Lower leg skin (tissue), 4 donors: ENCODE results near the gene SDK1. TPM values are rescaled to one million over a fixed set of nuclear protein-coding genes. Genes with fewer than 3 reads are reported as not detected.
A peak's percentile ranks its signal among the peaks of the same experiment; 100 is the strongest.

Experiments
- DNase-seq, 2 donors: peaks; one replicate each; pipeline ENCODE4 v3.0.0-alpha.2; 2019; ENCODE audit warnings: low spot score in 2 of 2
- H3K4me3 ChIP-seq: fragments of 200-600 bp; sonication (generic); 2 replicates; pipeline ENCODE4 v1.5.1; 2017; ENCODE audit warnings: mild to moderate bottlenecking, low read depth; ENCODE audit not compliant: poor library complexity, severe bottlenecking
- CTCF ChIP-seq, 3 donors: fragments of 450-650 bp; IDR thresholded peaks; one replicate each; pipeline ENCODE4 v1.5.1; 2016; ENCODE audit warnings: antibody characterized with exemption in 3 of 3, mild to moderate bottlenecking in 3 of 3, moderate library complexity in 2 of 3
- POLR2A ChIP-seq, 2 donors: fragments of 450-650 bp; IDR thresholded peaks; one replicate each; pipeline ENCODE4 v1.6.1; 2016 to 2017; ENCODE audit warnings: antibody characterized with exemption in 2 of 2, mild to moderate bottlenecking in 1 of 2, moderate library complexity in 1 of 2
- WGBS, 2 donors: methylation state at CpG; one replicate each; pipeline ENCODE4 v1.1.5; 2018; 5-methylcytosine and 5-hydroxymethylcytosine counted together
- intact Hi-C: fragments of 100-400 bp; cut with DNase I; formaldehyde crosslinking; loops from one replicate; pipeline ENCODE4 v1.15.0; 2023; ENCODE audit warnings: low total_unique reads
- total RNA-seq, 4 donors: library from RNA; depleted of rRNA; stranded (reverse); fragments of >200 nt; gene quantifications; one replicate each; pipeline ENCODE4 v1.1.0, GENCODE V29; 2016

SDK1 gene
- total RNA-seq, 4 donors from 2014 or later, result 1.9 to 7.2 (median 5.1) TPM

- WGBS, 2 donors, result 78 to 83% methylated on average over 10 of the region's 10 CpGs
- intact Hi-C loops, result no loop called here
- no peak for TF ChIP-seq POLR2A (IDR thresholded peaks at IDR 0.05)
- TF ChIP-seq CTCF (IDR thresholded peaks at IDR 0.05), result no peak
- peak in 1 of 2 donors; percentile 46 for DNase-seq
- H3K4me3 ChIP-seq, result no peak overlapping the region
Measured at GRCh38 chr7:4240042-4240441, 939.0 kb downstream of the SDK1 start.

DNA sequence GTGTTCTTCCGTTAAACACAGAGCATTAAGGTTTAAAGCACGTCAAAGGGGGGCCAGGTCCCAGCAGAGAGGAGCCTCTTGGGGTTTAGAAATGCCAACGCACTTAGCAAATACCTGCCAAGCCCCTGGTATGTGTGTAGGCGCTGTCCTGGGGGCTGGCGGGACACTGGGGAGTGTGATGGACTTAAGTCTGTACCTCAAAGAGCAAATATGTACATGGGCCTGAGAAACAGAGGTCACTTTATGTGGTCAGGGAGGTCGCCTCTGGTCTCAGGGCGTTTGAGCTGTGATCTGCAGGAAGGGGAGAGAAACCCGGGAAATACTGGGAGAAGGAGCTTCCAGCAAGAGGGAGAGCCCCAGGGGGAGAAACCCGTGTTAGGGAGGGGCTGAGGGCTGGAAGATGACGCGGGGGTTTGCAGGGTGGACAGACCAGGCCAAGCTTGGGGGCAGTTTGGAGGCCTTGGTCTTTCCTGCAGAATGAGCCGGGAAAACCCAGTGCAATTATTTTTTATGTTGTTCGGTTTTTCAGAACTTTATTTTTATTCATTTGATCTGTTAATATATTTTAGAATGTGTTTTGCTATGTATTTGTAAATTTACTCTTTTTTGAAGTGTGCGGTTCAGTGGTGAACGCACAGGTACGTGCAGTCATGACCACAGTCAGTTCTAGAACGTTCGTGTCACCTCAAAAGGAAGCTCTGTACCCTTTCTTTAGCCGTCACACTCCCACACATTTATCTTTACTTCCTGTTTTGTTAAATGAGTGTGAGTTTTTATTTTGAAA is 939.7 kb downstream of the SDK1 start:
- intact Hi-C loops, result no loop called here
- TF ChIP-seq POLR2A (IDR thresholded peaks at IDR 0.05) (no peak), CTCF (IDR thresholded peaks at IDR 0.05) (no peak)
- H3K4me3 ChIP-seq, result no peak overlapping the region
- 68 to 78% methylated on average over 19 of the region's 19 CpGs for WGBS, 2 donors
- peak in 1 of 2 donors; percentile 66 for DNase-seq

GRCh38 chr7:4241304-4241612 is 940.2 kb downstream of the SDK1 start:
- no peak overlapping the region for H3K4me3 ChIP-seq
- intact Hi-C loops, result no loop called here
- peak in 1 of 2 donors; percentile 31 for DNase-seq
- TF ChIP-seq CTCF (IDR thresholded peaks at IDR 0.05) (no peak), POLR2A (IDR thresholded peaks at IDR 0.05) (no peak)
- 89 to 94% methylated on average over 6 of the region's 6 CpGs for WGBS, 2 donors

GRCh38 chr7:4241791-4242190 is 940.7 kb downstream of the SDK1 start:
- intact Hi-C loops, result no loop called here
- TF ChIP-seq CTCF (IDR thresholded peaks at IDR 0.05) (no peak), POLR2A (IDR thresholded peaks at IDR 0.05) (no peak)
- DNase-seq, result peak in 1 of 2 donors; percentile 76
- WGBS, 2 donors, result 94% methylated on average over 12 of the region's 12 CpGs
- H3K4me3 ChIP-seq, result no peak overlapping the region

DNA sequence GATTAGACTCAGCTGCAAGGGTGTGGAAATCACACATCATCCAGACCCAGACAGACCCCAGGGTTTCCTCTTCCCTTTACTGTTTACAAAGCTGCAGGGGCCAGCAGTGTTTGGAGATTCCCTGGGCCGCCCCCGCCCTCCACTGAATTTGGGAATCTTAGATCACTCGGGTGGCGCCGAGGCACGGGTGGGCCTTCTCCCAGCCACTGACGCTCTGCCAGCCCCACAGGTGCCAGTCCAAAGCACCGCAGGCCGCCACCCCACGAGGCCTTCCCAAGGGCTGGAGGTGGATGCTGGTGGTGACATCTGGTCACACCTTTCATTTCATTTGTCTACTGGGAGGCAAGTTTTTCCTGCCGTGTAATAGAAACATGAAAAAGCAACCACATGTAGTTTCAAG is 941.7 kb downstream of the SDK1 start:
- no peak overlapping the region for H3K4me3 ChIP-seq
- 69 to 70% methylated on average over 11 of the region's 11 CpGs for WGBS, 2 donors
- intact Hi-C loops, result no loop called here
- TF ChIP-seq POLR2A (IDR thresholded peaks at IDR 0.05), result no peak
- no peak for TF ChIP-seq CTCF (IDR thresholded peaks at IDR 0.05)
- DNase-seq, result peak in 1 of 2 donors; percentile 72

DNA sequence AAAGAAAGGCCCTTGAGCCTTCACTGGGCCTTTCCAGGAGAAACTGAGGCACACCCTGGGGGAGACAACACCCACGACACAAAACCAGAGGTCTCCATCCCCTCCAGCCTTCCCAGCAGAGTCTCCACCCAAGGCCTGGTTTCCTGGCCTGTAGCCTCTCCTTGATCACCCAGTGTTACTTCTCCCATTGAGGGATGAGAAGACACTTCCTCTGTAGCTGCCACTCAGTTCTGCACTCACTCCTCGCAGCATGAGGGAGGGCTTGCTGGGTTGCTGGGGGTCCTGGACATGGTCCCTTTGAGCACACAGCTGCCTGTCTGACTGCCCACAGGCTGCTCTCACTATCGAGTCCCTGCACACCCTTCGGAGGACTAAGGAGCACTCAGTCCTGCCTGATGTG is 943.0 kb downstream of the SDK1 start:
- TF ChIP-seq CTCF (IDR thresholded peaks at IDR 0.05), result no peak
- TF ChIP-seq POLR2A (IDR thresholded peaks at IDR 0.05), result no peak
- no peak overlapping the region for H3K4me3 ChIP-seq
- WGBS, 2 donors, result 80 to 95% methylated on average over 4 of the region's 4 CpGs
- DNase-seq, result peak in 1 of 2 donors; percentile 28
- intact Hi-C loops, result no loop called here
